Keratinocyte (primary cell): ENCODE measurements around the gene SIAH2. TPM values are rescaled to one million over a fixed set of nuclear protein-coding genes. Genes with fewer than 3 reads are reported as not detected.
A peak's percentile ranks its signal among the peaks of the same experiment; 100 is the strongest.

ENCODE experiments used
- DNase-seq: peaks from one replicate; pipeline ENCODE4 v3.0.0-alpha.2; 2011; ENCODE audit warnings: low read depth, missing footprints, low spot score
- FAIRE-seq: peaks from 2 replicates; lab custom pipeline; 2011; peaks lifted over from hg19 to GRCh38; lab: Jason Lieb, UNC
- H2AFZ ChIP-seq: 2 replicates; pipeline ENCODE4 v1.6.0; 2012; ENCODE audit warnings: low read length, control low read depth, inconsistent platforms; ENCODE audit not compliant: control insufficient read depth
- H3K27ac ChIP-seq: 2 replicates; pipeline ENCODE4 v1.5.1; 2011; ENCODE audit warnings: low read length; ENCODE audit not compliant: control insufficient read depth, insufficient read depth
- H3K27me3 ChIP-seq: 3 replicates; pipeline ENCODE4 v1.6.0; 2011; ENCODE audit warnings: low read length; ENCODE audit not compliant: control insufficient read depth, insufficient read depth; ENCODE audit errors: extremely low read depth
- H3K36me3 ChIP-seq, 2 experiments: 2 replicates in 1 of 2; 3 replicates in 1 of 2; pipeline ENCODE4 v1.5.1; 2011; ENCODE audit warnings: low read length in 2 of 2, mild to moderate bottlenecking in 1 of 2; ENCODE audit not compliant: control insufficient read depth in 2 of 2, insufficient read depth in 2 of 2; ENCODE audit errors: extremely low read depth in 1 of 2
- H3K4me1 ChIP-seq: 3 replicates; pipeline ENCODE4 v1.5.1; 2011; ENCODE audit warnings: low read length; ENCODE audit not compliant: control insufficient read depth, insufficient read depth; ENCODE audit errors: extremely low read depth
- H3K4me2 ChIP-seq: 3 replicates; pipeline ENCODE4 v1.6.0; 2011; ENCODE audit warnings: low read depth, low read length; ENCODE audit not compliant: control insufficient read depth, insufficient read depth; ENCODE audit errors: extremely low read depth
- H3K4me3 ChIP-seq, 3 experiments: fragments of 200-600 bp in 1 of 3; sonication (generic) in 1 of 3; 2 replicates in 2 of 3; 3 replicates in 1 of 3; pipeline ENCODE4 v1.5.1; 2011 to 2016; ENCODE audit warnings: low read length in 3 of 3, mild to moderate bottlenecking in 3 of 3, control low read depth in 2 of 3, inconsistent platforms in 1 of 3, low read depth in 1 of 3, mixed read lengths in 1 of 3, mixed run types in 1 of 3, moderate library complexity in 1 of 3; ENCODE audit not compliant: control insufficient read depth in 2 of 3, insufficient read depth in 2 of 3; ENCODE audit errors: extremely low read depth in 1 of 3
- H3K79me2 ChIP-seq: 2 replicates; pipeline ENCODE4 v1.6.0; 2012; ENCODE audit warnings: low read length; ENCODE audit not compliant: control insufficient read depth, insufficient read depth
- H3K9ac ChIP-seq: 3 replicates; pipeline ENCODE4 v1.6.0; 2011; ENCODE audit warnings: low read length; ENCODE audit not compliant: control insufficient read depth, insufficient read depth; ENCODE audit errors: extremely low read depth
- H3K9me1 ChIP-seq: 3 replicates; pipeline ENCODE4 v1.6.0; 2011; ENCODE audit warnings: low read length; ENCODE audit not compliant: control insufficient read depth, insufficient read depth; ENCODE audit errors: extremely low read depth
- H3K9me3 ChIP-seq: 2 replicates; pipeline ENCODE4 v1.5.1; 2012; ENCODE audit warnings: low read depth, low read length; ENCODE audit not compliant: control insufficient read depth
- H4K20me1 ChIP-seq: 3 replicates; pipeline ENCODE4 v1.6.0; 2011; ENCODE audit warnings: low read length; ENCODE audit not compliant: control insufficient read depth, insufficient read depth; ENCODE audit errors: extremely low read depth
- CTCF ChIP-seq, 3 experiments: IDR thresholded peaks in 1 of 3; conservative IDR thresholded peaks in 1 of 3; optimal IDR thresholded peaks in 1 of 3; 2 replicates in 2 of 3; 3 replicates in 1 of 3; pipeline versions ENCODE3 to v1.5.1; 2011; ENCODE audit warnings: low read length in 3 of 3, mild to moderate bottlenecking in 3 of 3, moderate library complexity in 2 of 3, control low read depth in 1 of 3, inconsistent platforms in 1 of 3; ENCODE audit not compliant: insufficient read depth in 2 of 3; ENCODE audit errors: extremely low read depth in 1 of 3
- EZH2 ChIP-seq: IDR thresholded peaks from one replicate; pipeline ENCODE4 v1.6.1; 2012; ENCODE audit warnings: inconsistent platforms, mild to moderate bottlenecking, low read length, moderate library complexity
- dilution Hi-C: fragments of 300-500 bp; cut with MboI; formaldehyde crosslinking; loops from one replicate; pipeline ENCODE4 v1.7.0; 2020; ENCODE audit warnings: low sequenced_read_pairs; ENCODE audit not compliant: extremely low pct_ligation_motif_present
- polyA plus RNA-seq, 5 experiments: library from polyadenylated mRNA; depleted of rRNA in 3 of 5; stranded (reverse) in 3 of 5; stranded (forward) in 1 of 5; unstranded in 1 of 5; fragments of >200 nt; gene quantifications; 1 replicate in 1 of 5; 2 replicates in 3 of 5; 3 replicates in 1 of 5; pipeline versions ENCODE4 v1.2.1 to v1.2.3, GENCODE V29; 2011 to 2012; ENCODE audit warnings: missing spikeins in 2 of 5, low read depth in 1 of 5, low replicate concordance in 1 of 5

The SIAH2 gene
- polyA plus RNA-seq, 1 donor (not counting 4 experiments of a cell fraction or from before 2014, with no cell fraction given) = 44.8 TPM

- Histone ChIP-seq H3K9ac (no peak overlapping the region), H3K4me1 (peaks cover 53% of the 10 kb centered on the region), H3K27me3 (no peaks in the 10 kb centered on the region), H2AFZ (no peak overlapping the region), H3K79me2 (peaks cover 27% of the 10 kb centered on the region), H4K20me1 (no peaks in the 10 kb centered on the region), H3K36me3 (peaks cover 12 to 13% of the 10 kb centered on the region in 2 experiments), H3K4me2 (peak overlapping the region; percentile 10), H3K9me1 (no peaks in the 10 kb centered on the region), H3K9me3 (no peaks in the 10 kb centered on the region), H3K27ac (peak overlapping the region; percentile 70), H3K4me3 (no peak overlapping the region)
- no peak for DNase-seq
- TF ChIP-seq EZH2 = no peak
- no peak for TF ChIP-seq CTCF (optimal IDR thresholded peaks at IDR 0.05 in 1 of 3, IDR thresholded peaks at IDR 0.05 in 1 of 3, conservative IDR thresholded peaks at IDR 0.05 in 1 of 3; ENCODE audit: extremely low read depth in 1 of 3, insufficient read depth in 2 of 3, low read length in 3 of 3)
- dilution Hi-C loops = no loop called here
- no peak for FAIRE-seq
Measured at GRCh38 chr3:150739200-150739863, 23.6 kb downstream of the SIAH2 start.

DNA sequence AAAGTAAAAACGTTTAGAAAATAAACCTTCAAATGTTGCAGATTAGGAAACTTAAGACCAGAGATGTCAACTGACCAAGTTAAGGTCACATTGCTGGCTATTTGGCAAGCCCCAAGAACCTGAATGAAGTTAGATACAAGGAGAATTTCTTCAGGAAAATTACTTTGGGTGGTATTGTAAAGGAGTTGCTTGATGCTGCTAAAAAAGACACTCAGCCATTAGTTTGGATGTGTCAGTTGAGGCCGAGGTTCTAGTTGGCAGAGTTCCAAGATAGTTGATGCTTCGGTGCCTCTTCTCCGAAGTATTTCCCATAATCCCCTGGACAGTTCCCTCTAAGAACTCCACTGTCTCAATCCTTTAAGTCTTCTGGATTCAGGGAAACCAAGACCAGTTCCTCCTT is 24.3 kb downstream of the SIAH2 start:
- DNase-seq = no peak
- peaks cover 27% of the 10 kb centered on the region for H3K79me2 ChIP-seq
- dilution Hi-C loops = no loop called here
- H2AFZ ChIP-seq = no peak overlapping the region
- H3K4me1 ChIP-seq = peaks cover 53% of the 10 kb centered on the region
- no peak overlapping the region for H3K4me3 ChIP-seq
- no peaks in the 10 kb centered on the region for H3K27me3 ChIP-seq
- H3K9me1 ChIP-seq = no peaks in the 10 kb centered on the region
- peak overlapping the region; percentile 11 for H3K9ac ChIP-seq
- H3K4me2 ChIP-seq = peak overlapping the region; percentile 44
- H3K27ac ChIP-seq = peak overlapping the region; percentile 70
- no peak for TF ChIP-seq EZH2
- TF ChIP-seq CTCF (optimal IDR thresholded peaks at IDR 0.05 in 1 of 3, IDR thresholded peaks at IDR 0.05 in 1 of 3, conservative IDR thresholded peaks at IDR 0.05 in 1 of 3; ENCODE audit: extremely low read depth in 1 of 3, insufficient read depth in 2 of 3, low read length in 3 of 3) = no peak
- H4K20me1 ChIP-seq = no peaks in the 10 kb centered on the region
- no peak for FAIRE-seq
- peaks cover 12 to 14% of the 10 kb centered on the region in 2 experiments for H3K36me3 ChIP-seq
- no peaks in the 10 kb centered on the region for H3K9me3 ChIP-seq
